Fibroblast of lung (primary cell): ENCODE data around the gene STOML3. TPM values are rescaled to one million over a fixed set of nuclear protein-coding genes. Genes with fewer than 3 reads are reported as not detected.
"Not testable (repeated sequence)": the region's sequence is repeated elsewhere in the genome, so short reads cannot be mapped to it uniquely, and the experiment has no call there.

ENCODE experiments used
- DNase-seq, 2 donors: peaks; one replicate each; pipeline versions ENCODE4 v3.0.0 to v3.0.0-alpha.2; 2010; ENCODE audit warnings: low read depth in 2 of 2
- H2AFZ ChIP-seq: 2 replicates; pipeline ENCODE4 v1.5.1; 2012; ENCODE audit warnings: low read length, control low read depth, inconsistent platforms
- H3K27ac ChIP-seq: 2 replicates; pipeline ENCODE4 v1.5.1; 2011; ENCODE audit warnings: low read length, control low read depth; ENCODE audit not compliant: insufficient read depth
- H3K27me3 ChIP-seq: 2 replicates; pipeline ENCODE4 v1.5.1; 2011; ENCODE audit warnings: mild to moderate bottlenecking, low read length; ENCODE audit not compliant: control insufficient read depth, insufficient read depth
- H3K36me3 ChIP-seq: 2 replicates; pipeline ENCODE4 v1.5.1; 2011; ENCODE audit warnings: low read length; ENCODE audit not compliant: control insufficient read depth, insufficient read depth
- H3K4me1 ChIP-seq: 2 replicates; pipeline ENCODE4 v1.5.1; 2011; ENCODE audit warnings: low read length; ENCODE audit not compliant: control insufficient read depth, insufficient read depth; ENCODE audit errors: extremely low read depth
- H3K4me2 ChIP-seq: 2 replicates; pipeline ENCODE4 v1.5.1; 2011; ENCODE audit warnings: low read length, control low read depth; ENCODE audit not compliant: insufficient read depth; ENCODE audit errors: extremely low read depth
- H3K4me3 ChIP-seq, 4 experiments: fragments of 200-600 bp in 1 of 4; sonication (generic) in 1 of 4; replicated peaks in 1 of 4; 2 replicates each; pipeline ENCODE4 v1.5.1; 2011 to 2016; ENCODE audit warnings: low read length in 4 of 4, low read depth in 3 of 4, mild to moderate bottlenecking in 3 of 4, control low read depth in 2 of 4, inconsistent platforms in 1 of 4, mixed read lengths in 1 of 4; ENCODE audit not compliant: insufficient read depth in 1 of 4; ENCODE audit errors: control extremely low read depth in 1 of 4
- H3K79me2 ChIP-seq: 2 replicates; pipeline ENCODE4 v1.5.1; 2012; ENCODE audit warnings: mild to moderate bottlenecking, low read length, inconsistent platforms; ENCODE audit not compliant: control insufficient read depth, insufficient read depth
- H3K9ac ChIP-seq: 2 replicates; pipeline ENCODE4 v1.5.1; 2011; ENCODE audit warnings: mild to moderate bottlenecking, low read length, control low read depth; ENCODE audit not compliant: insufficient read depth
- H3K9me3 ChIP-seq: 2 replicates; pipeline ENCODE4 v1.5.1; 2012; ENCODE audit warnings: low read depth, low read length; ENCODE audit not compliant: control insufficient read depth, insufficient read depth
- H4K20me1 ChIP-seq: 2 replicates; pipeline ENCODE4 v1.5.1; 2011; ENCODE audit warnings: low read length; ENCODE audit not compliant: control insufficient read depth, insufficient read depth; ENCODE audit errors: extremely low read depth
- CTCF ChIP-seq, 2 donors: IDR thresholded peaks in 1 of 2; conservative IDR thresholded peaks in 1 of 2; 1 replicate in 1 of 2; 2 replicates in 1 of 2; pipeline ENCODE4 v1.5.1; 2011 to 2012; ENCODE audit warnings: low read length in 2 of 2, control low read depth in 1 of 2, inconsistent platforms in 1 of 2, low read depth in 1 of 2, mild to moderate bottlenecking in 1 of 2
- EZH2 ChIP-seq: IDR thresholded peaks from 2 replicates; pipeline ENCODE4 v1.5.1; 2012; ENCODE audit warnings: low read length, control low read depth, mild to moderate bottlenecking; ENCODE audit errors: missing control alignments
- polyA plus RNA-seq, 2 donors: library from polyadenylated mRNA; depleted of rRNA in 1 of 2; stranded (reverse) in 1 of 2; unstranded in 1 of 2; fragments of >200 nt; gene quantifications; 2 replicates each; pipeline ENCODE4 v1.2.1, GENCODE V29; 2011 to 2012; ENCODE audit warnings: missing spikeins in 1 of 2
- total RNA-seq: library from RNA; depleted of rRNA; stranded (reverse); fragments of >200 nt; gene quantifications from 2 replicates; pipeline ENCODE4 v1.2.1, GENCODE V29; 2014

The STOML3 gene
- total and polyA plus RNA-seq, 2 donors (not counting 1 experiment from before 2014, with no cell fraction given): not detected

- no peaks in the 10 kb centered on the region for H3K27me3 ChIP-seq
- no peak overlapping the region for H3K9ac ChIP-seq
- no peaks in the 10 kb centered on the region for H3K4me1 ChIP-seq
- no peaks in the 10 kb centered on the region for H3K9me3 ChIP-seq
- DNase-seq: no peak
- TF ChIP-seq EZH2 (no peak), CTCF (conservative IDR thresholded peaks at IDR 0.05 in 1 of 2, IDR thresholded peaks at IDR 0.05 in 1 of 2; ENCODE audit: low read depth in 1 of 2, low read length in 2 of 2) (no peak)
- H3K4me3 ChIP-seq: no peak overlapping the region
- H4K20me1 ChIP-seq: no peaks in the 10 kb centered on the region
- H3K4me2 ChIP-seq: no peak overlapping the region
- H3K36me3 ChIP-seq: peaks cover 21% of the 10 kb centered on the region
- no peak overlapping the region for H2AFZ ChIP-seq
- H3K27ac ChIP-seq: no peak overlapping the region
- no peaks in the 10 kb centered on the region for H3K79me2 ChIP-seq
These were observed 22.0 kb upstream of the STOML3 start for GRCh38 chr13:39012608-39013007.

- not testable (repeated sequence) for H3K9ac ChIP-seq, H2AFZ ChIP-seq, H3K36me3 ChIP-seq, H3K9me3 ChIP-seq, H3K4me3 ChIP-seq, H3K4me2 ChIP-seq, H3K79me2 ChIP-seq, DNase-seq, H3K27ac ChIP-seq, H4K20me1 ChIP-seq, H3K27me3 ChIP-seq, H3K4me1 ChIP-seq
These were observed 15.9 kb upstream of the STOML3 start for GRCh38 chr13:39006371-39007111.

GRCh38 chr13:38998739-38999138 lies 8.1 kb upstream of the STOML3 start:
- Histone ChIP-seq H3K79me2 (no peaks in the 10 kb centered on the region), H3K4me1 (no peaks in the 10 kb centered on the region), H3K9ac (no peak overlapping the region), H3K27ac (no peak overlapping the region), H2AFZ (no peak overlapping the region), H3K9me3 (no peaks in the 10 kb centered on the region), H3K4me2 (no peak overlapping the region), H3K36me3 (no peaks in the 10 kb centered on the region), H3K27me3 (no peaks in the 10 kb centered on the region), H3K4me3 (no peak overlapping the region), H4K20me1 (no peaks in the 10 kb centered on the region)
- no peak for DNase-seq
- TF ChIP-seq CTCF (conservative IDR thresholded peaks at IDR 0.05 in 1 of 2, IDR thresholded peaks at IDR 0.05 in 1 of 2; ENCODE audit: low read depth in 1 of 2, low read length in 2 of 2): no peak
- no peak for TF ChIP-seq EZH2
